ENCODE data around the gene JAM3.

- TF ChIP-seq POLR2A (IDR thresholded peaks at IDR 0.05) = no peak
- no peak for TF ChIP-seq CTCF (IDR thresholded peaks at IDR 0.05)
These were observed 29.9 kb upstream of the JAM3 start for GRCh38 chr11:134038897-134039470.
